Right lung (tissue), 10 donors: ENCODE data around the gene PDE1C. TPM values are rescaled to one million over a fixed set of nuclear protein-coding genes. Genes with fewer than 3 reads are reported as not detected.
"Not testable (repeated sequence)": the region's sequence is repeated elsewhere in the genome, so short reads cannot be mapped to it uniquely, and the experiment has no call there.

Experiments used
- DNase-seq, 2 donors: peaks; one replicate each; pipeline ENCODE4 v3.0.0-alpha.2; 2013
- long read RNA-seq, 8 donors: transcript quantifications; one replicate each; lab custom pipeline, GENCODE V29; 2026
- polyA plus RNA-seq, 5 donors: library from polyadenylated mRNA; unstranded; fragments of 120-200 nt; gene quantifications; one replicate each; pipeline versions ENCODE4 v1.2.1 to v1.2.3, GENCODE V29; 2013; ENCODE audit warnings: inconsistent platforms in 1 of 5, low replicate concordance in 1 of 5; ENCODE audit not compliant: insufficient read length in 5 of 5, insufficient read depth in 1 of 5

PDE1C gene
- polyA plus RNA-seq, result 1 to 10 TPM; 2.5 to 4.8 (median 4.3) TPM
- long read RNA-seq, donor 1, result 0 reads
- long read RNA-seq, donor 2, result 0 reads
- long read RNA-seq, donor 3, result 0 reads
- long read RNA-seq, donor 4, result 0 reads
- long read RNA-seq, donor 5, result 0 reads
- long read RNA-seq, donor 6, result 0 reads
- long read RNA-seq, donor 7, result 0 reads
- long read RNA-seq, donor 8, result 0 reads

GRCh38 chr7:32070406-32071360, at the start of gene PDE1C:
Gene PDE1C (minus strand): TSS chr7:32070407.
- DNase-seq, result peak in 1 of 2 donors; percentile 10

GRCh38 chr7:32119790-32120196, 49.6 kb upstream of the PDE1C start:
- DNase-seq, result no peak

GRCh38 chr7:32117837-32118236, 47.6 kb upstream of the PDE1C start:
- no peak for DNase-seq

- DNase-seq, result no peak
Observed at GRCh38 chr7:32116436-32116835, 46.2 kb upstream of the PDE1C start.

GRCh38 chr7:32115831-32116230, 45.6 kb upstream of the PDE1C start:
- no peak for DNase-seq

- DNase-seq, result no peak
Observed at GRCh38 chr7:32108651-32109050, 38.4 kb upstream of the PDE1C start.

GRCh38 chr7:32104766-32105165, 34.6 kb upstream of the PDE1C start:
- no peak for DNase-seq

- no peak for DNase-seq
Observed at GRCh38 chr7:32103361-32103760, 33.2 kb upstream of the PDE1C start.

GRCh38 chr7:32102432-32102873, 32.2 kb upstream of the PDE1C start:
- no peak for DNase-seq

- DNase-seq, result no peak
Observed at GRCh38 chr7:32100407-32100907, 30.2 kb upstream of the PDE1C start.

GRCh38 chr7:32094516-32094915, 24.3 kb upstream of the PDE1C start:
- DNase-seq, result no peak

- DNase-seq, result peak; percentile 30 to 41
Observed at GRCh38 chr7:32093415-32094408, 23.5 kb upstream of the PDE1C start.

GRCh38 chr7:32092346-32092745, 22.1 kb upstream of the PDE1C start:
- no peak for DNase-seq

- no peak for DNase-seq
Observed at GRCh38 chr7:32091608-32092210, 21.5 kb upstream of the PDE1C start.

GRCh38 chr7:32089678-32090077, 19.5 kb upstream of the PDE1C start:
- no peak for DNase-seq

- DNase-seq, result no peak
Observed at GRCh38 chr7:32089256-32089655, 19.0 kb upstream of the PDE1C start.

- no peak for DNase-seq
Observed at GRCh38 chr7:32088451-32088881, 18.3 kb upstream of the PDE1C start.

GRCh38 chr7:32079510-32079909, 9.3 kb upstream of the PDE1C start:
- DNase-seq, result no peak

GRCh38 chr7:32078824-32079223, 8.6 kb upstream of the PDE1C start:
- no peak for DNase-seq

GRCh38 chr7:32077806-32078205, 7.6 kb upstream of the PDE1C start:
- DNase-seq, result no peak

- not testable (repeated sequence) for DNase-seq
Observed at GRCh38 chr7:32076802-32077201, 6.6 kb upstream of the PDE1C start.
